Urothelium cell line (cell line): ENCODE results near the gene LGALS4.
"Not testable (repeated sequence)": the region's sequence is repeated elsewhere in the genome, so short reads cannot be mapped to it uniquely, and the experiment has no call there.

ENCODE experiments used
- DNase-seq: peaks from one replicate; pipeline ENCODE4 v3.0.0; 2011; ENCODE audit warnings: low spot score, mixed read lengths
- FAIRE-seq: peaks from 2 replicates; lab custom pipeline; 2011; peaks lifted over from hg19 to GRCh38; lab: Jason Lieb, UNC

Gene LGALS4

GRCh38 chr19:38842439-38843174 is 29.9 kb upstream of the LGALS4 start:
- no peak for FAIRE-seq
- DNase-seq, result no peak

GRCh38 chr19:38841787-38842438 is 29.2 kb upstream of the LGALS4 start:
- DNase-seq (no peak), FAIRE-seq (no peak)

GRCh38 chr19:38841180-38841766 is 28.5 kb upstream of the LGALS4 start:
- FAIRE-seq, result no peak
- DNase-seq, result no peak

DNA sequence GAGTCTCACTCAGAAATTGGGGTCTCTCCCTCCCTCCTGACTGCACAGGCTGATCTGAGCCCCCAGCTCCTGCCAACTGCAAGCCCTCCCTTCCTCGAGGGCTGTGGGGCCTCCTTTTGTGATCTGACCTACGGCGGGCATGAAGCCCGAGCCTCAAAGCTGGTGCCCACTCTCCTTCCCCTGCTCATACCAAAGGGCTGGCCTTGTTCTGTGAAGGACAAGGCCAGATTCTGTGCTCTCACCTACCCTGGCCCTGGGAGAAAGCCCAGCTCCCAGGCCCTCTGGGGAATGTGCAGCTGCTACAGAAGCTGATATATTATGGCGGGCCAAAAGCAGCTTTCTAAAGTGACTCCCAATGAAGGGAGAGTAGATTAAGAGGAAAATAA is 27.8 kb upstream of the LGALS4 start:
- FAIRE-seq (no peak), DNase-seq (no peak)

DNA sequence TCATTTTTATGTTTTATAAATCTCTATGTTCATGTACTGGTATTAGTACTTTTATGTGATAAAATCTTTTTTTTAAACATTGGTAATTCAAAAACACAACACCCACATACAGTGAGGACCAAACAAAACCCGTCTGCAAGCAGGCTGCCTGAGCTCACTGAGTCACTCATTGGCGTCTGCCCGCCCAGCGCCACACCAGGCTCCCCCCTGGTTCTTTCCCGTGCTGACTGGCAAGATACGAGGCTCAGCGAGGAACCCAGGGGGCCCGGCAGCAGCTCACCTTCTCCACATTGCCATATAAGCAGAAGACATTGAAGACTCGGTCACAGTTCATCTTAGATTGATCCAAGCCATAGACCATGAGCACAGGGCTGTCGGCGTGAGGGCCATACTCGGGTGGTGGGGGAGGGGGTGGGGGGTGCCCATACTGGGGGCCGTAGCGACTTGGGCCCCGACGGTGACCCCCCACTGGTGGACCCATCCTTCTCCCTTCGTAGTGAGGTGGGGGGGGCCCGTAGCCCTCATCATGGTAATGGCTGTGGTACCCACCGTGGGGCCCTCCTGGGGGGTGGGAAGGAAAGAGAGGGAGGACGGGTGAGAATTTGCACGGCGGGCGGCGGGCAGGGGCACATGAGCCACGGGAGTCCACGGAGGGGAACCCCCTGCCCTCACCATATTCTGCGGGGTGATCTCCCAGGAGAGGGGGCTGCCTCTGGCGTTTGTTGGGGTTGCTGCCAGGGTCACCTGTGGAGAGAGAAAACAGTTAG is 27.3 kb upstream of the LGALS4 start:
- DNase-seq, result no peak
- no peak for FAIRE-seq

DNA sequence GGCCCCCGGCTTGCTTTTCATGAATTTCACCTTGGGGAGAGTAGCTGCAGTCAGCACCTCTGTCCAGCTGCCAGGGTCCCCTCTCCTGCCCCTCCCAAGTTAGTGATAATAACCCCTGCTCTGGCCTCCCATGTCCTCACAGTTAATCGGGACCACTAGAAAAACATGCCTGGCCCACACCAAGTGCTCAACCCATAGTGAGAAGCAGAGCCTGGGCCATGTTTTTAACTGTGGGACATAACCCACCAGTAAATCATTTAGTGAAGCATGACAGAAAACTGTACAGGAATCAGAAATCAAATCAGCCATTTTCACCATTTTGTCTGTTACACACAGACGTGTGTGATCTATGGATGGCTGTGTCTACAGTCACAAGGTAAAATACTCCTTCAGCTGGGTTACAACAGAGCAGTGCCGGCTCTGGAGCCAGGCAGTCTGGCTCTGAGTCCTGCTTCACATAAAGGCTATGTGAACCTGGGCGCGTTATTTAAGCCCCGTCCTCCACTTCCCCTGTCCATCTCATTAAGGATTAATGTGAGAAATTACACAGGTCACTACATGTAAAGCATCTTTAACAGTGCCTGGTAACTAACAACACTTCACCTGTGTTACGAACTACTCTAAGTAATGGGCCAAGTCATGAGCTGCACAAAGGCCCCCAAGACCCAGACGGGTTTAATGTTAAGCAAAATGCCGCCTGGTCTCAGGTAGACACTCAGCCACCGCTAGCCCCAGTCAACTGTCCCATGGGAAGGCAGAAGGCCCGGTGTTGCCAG is 26.4 kb upstream of the LGALS4 start:
- DNase-seq, result no peak
- no peak for FAIRE-seq

- FAIRE-seq (no peak), DNase-seq (no peak)
These were observed 25.7 kb upstream of the LGALS4 start for GRCh38 chr19:38838208-38838985.

GRCh38 chr19:38837656-38838121 is 24.9 kb upstream of the LGALS4 start:
- DNase-seq (no peak), FAIRE-seq (no peak)

DNA sequence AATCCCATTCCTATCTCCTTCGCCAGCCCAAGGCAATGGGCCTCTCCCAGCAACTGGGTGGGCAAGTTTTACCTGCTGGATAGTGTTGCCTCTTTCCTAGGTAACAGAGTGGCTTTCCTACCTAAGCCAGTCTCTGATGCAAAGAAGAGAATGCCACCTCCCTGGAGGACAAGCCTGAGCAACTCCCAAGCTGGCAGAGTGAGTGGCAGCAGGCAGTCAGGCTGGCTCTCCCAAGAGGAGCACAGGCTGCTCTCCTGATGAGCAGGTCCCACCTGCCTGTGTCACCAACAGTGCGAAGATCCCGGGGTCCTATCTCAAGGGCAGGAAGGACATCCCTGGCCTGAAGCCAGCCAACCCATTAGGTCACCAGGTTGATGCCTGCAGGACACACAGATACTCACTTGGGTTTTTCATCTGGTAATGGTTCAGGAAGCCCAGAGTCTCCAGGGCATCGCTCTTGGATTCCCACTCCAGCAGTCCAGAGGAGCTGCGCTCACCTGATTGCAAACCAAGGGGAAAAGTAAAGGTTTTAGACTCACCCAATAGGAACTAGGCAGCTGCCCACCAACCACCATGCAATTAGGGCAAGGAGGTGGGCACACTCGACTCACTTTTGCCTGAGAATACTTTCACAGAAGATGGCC is 24.4 kb upstream of the LGALS4 start:
- DNase-seq, result no peak
- no peak for FAIRE-seq

- DNase-seq, result no peak
- no peak for FAIRE-seq
These were observed 23.6 kb upstream of the LGALS4 start for GRCh38 chr19:38836159-38836982.

DNA sequence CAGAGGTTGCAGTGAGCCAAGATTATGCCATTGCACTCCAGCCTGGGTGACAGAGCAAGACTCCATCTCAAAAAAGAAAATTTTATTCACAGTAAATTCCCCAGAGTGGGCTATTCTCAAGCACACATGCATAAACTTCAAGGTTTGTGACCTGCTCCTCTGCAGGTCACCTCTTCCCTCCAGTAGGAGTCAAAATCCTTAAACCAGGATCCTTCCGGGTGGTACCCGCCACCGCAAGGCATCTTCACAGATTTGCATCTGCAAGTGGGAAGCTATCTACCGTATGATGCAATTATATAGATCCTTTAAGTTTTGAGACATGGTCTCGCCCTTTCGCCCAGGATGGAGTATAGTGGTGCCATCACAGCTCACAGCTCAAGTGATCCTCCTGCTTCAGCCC is 21.8 kb upstream of the LGALS4 start:
- DNase-seq, result no peak
- no peak for FAIRE-seq

DNA sequence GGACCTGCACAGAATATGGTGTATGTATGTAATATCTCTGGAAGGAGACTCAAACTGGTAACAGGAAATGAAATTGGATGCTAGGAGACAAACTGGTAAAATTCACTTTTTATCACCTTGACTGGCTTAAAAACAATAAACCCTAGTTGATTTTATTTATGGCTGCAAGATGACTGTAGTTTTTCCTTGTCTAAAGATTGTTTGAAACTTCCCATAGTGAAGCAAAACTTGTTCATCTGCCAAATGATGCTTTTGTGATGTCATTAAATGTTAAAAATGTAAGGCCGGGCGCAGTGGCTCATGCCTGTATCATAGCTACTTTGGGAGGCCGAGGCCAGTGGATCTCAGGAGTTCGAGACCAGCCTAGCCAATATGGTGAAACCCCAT is 21.4 kb upstream of the LGALS4 start:
- DNase-seq (no peak), FAIRE-seq (no peak)

- no peak for FAIRE-seq
- no peak for DNase-seq
These were observed 20.3 kb upstream of the LGALS4 start for GRCh38 chr19:38833092-38833425.

DNA sequence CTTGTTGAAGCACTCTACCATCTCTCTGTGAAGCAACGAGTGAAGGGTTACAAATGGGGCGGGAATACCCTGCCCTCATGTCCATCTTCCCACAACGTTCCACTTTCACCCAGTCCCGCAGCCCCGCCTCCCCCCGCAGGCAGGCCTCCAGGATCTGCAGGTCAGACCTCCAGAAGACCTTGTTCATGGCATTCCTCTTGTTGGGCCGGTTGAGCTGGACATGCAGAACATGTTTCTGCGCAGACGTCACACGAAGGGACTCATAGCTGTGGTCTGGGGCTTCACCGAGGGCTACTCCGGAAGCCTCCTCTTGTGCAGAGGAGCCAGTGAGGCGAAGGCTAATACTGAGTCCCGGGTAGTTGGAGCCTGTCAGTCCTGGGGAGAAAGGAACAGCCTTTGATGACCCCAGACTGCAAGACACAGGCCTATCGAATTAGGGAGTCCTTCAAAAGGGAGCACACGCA is 18.4 kb upstream of the LGALS4 start:
- FAIRE-seq, result peak; percentile 23

DNA sequence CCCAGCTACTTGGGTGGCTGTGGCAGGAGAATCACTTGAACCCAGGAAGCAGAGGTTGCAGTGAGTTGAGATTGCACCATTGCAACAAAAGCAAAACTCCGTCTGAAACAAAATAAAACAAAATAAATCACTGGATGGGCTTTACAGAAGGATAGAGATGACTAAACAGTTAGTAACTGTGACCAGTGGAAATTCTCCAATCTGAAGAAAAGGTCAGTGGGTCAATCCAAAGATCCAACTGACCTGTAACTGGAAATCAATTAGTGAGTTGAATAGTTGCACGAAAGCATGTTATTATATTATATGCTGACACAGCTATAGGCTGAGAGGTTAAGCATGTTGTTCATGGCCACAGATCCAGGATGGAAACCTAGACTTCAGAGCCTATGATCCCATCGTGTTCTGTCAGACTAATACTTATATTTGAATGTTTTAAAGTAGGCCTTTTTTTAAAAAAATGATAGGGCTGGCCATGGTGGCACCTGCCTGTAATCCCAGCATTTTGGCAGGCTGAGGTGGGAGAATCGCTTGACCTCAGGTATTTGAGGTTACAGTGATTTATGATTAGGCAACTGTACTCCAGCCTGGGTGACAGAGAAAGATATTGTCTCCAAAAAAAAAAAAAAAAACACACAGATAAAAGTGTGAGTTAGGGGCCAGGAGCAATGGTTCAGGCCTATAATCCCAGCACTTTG is 17.4 kb upstream of the LGALS4 start:
- DNase-seq, result no peak
- FAIRE-seq, result no peak

More for the DNA sequence above, 18.4 kb upstream of the LGALS4 start:
- DNase-seq, result peak; percentile 57

GRCh38 chr19:38829203-38829602 is 16.5 kb upstream of the LGALS4 start:
- DNase-seq, FAIRE-seq: not testable (repeated sequence)

DNA sequence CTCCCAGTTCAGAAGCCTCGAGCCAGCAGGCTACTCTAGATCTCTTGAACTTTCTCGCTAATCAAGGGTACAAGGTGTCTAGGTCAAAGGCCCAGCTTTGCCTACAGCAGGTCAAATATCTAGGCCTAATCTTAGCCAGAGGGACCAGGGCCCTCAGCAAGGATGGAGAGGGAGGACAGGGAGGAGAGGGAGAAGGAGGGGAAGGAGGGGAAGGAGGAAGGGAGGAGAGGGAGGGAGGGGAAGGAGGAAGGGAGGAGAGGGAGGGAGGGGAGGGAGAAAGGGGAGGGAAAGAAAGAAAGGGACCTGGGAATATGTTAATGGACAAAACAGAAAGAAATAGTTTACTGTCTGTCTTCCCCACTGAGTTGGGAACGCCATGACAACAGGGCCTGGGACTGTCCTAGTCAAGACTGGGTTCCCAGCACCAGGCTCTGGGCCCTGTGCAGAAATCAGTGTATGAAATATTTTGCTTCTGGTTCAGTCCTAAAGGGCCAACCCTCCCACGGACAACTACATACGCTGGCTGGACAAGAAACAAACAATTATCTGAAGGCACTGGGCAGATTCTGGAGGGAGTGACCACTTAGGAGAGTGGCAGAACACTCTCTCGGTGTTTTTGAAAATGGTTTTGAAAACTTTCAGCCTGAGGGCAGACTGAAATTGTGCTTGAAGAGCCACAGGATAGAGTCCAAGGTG is 14.3 kb upstream of the LGALS4 start:
- no peak for DNase-seq
- FAIRE-seq, result no peak
